ENCODE data around the gene ABHD5.
"Not testable (repeated sequence)": the region's sequence is repeated elsewhere in the genome, so short reads cannot be mapped to it uniquely, and the experiment has no call there.

ABHD5 gene

GRCh38 chr3:43674345-43675085, 16.2 kb upstream of the ABHD5 start:
- intact Hi-C loops (cut with micrococcal nuclease), result no loop called here
- H3K4me1 Mint-ChIP-seq (ENCODE audit: low read depth), result no peaks in the 10 kb centered on the region
- no peaks in the 10 kb centered on the region for H3K27me3 Mint-ChIP-seq
- H3K36me3 Mint-ChIP-seq (ENCODE audit: low read depth), result no peaks in the 10 kb centered on the region
- H3K4me3 Mint-ChIP-seq, result no peak overlapping the region
- peaks cover 8% of the 10 kb centered on the region for H3K9me3 Mint-ChIP-seq
- no peak overlapping the region for H3K27ac Mint-ChIP-seq

- intact Hi-C loops (cut with micrococcal nuclease), result no loop called here
- Mint-ChIP-seq H3K4me3 (no peak overlapping the region), H3K27ac (no peak overlapping the region), H3K27me3 (no peaks in the 10 kb centered on the region), H3K36me3 (ENCODE audit: low read depth) (no peaks in the 10 kb centered on the region), H3K9me3 (peaks cover 19% of the 10 kb centered on the region), H3K4me1 (ENCODE audit: low read depth) (no peaks in the 10 kb centered on the region)
Observed at GRCh38 chr3:43675593-43675992, 15.1 kb upstream of the ABHD5 start.

GRCh38 chr3:43676441-43676840, 14.3 kb upstream of the ABHD5 start:
- intact Hi-C loops (cut with micrococcal nuclease), result no loop called here
- H3K4me1 Mint-ChIP-seq (ENCODE audit: low read depth), result no peaks in the 10 kb centered on the region
- H3K27me3 Mint-ChIP-seq, result no peaks in the 10 kb centered on the region
- no peak overlapping the region for H3K4me3 Mint-ChIP-seq
- H3K9me3 Mint-ChIP-seq, result peaks cover 19% of the 10 kb centered on the region
- H3K27ac Mint-ChIP-seq, result no peak overlapping the region
- no peaks in the 10 kb centered on the region for H3K36me3 Mint-ChIP-seq (ENCODE audit: low read depth)

GRCh38 chr3:43678375-43678774, 12.4 kb upstream of the ABHD5 start:
- peaks cover 19% of the 10 kb centered on the region for H3K9me3 Mint-ChIP-seq
- H3K4me3 Mint-ChIP-seq; H3K27ac Mint-ChIP-seq; H3K36me3 Mint-ChIP-seq (ENCODE audit: low read depth); H3K27me3 Mint-ChIP-seq; H3K4me1 Mint-ChIP-seq (ENCODE audit: low read depth); intact Hi-C loops (cut with micrococcal nuclease): not testable (repeated sequence)

GRCh38 chr3:43678887-43679449, 11.8 kb upstream of the ABHD5 start:
- H3K27me3 Mint-ChIP-seq; H3K27ac Mint-ChIP-seq; H3K4me3 Mint-ChIP-seq; intact Hi-C loops (cut with micrococcal nuclease); H3K4me1 Mint-ChIP-seq (ENCODE audit: low read depth); H3K36me3 Mint-ChIP-seq (ENCODE audit: low read depth): not testable (repeated sequence)
- H3K9me3 Mint-ChIP-seq, result peaks cover 19% of the 10 kb centered on the region

- H3K36me3 Mint-ChIP-seq (ENCODE audit: low read depth); H3K4me1 Mint-ChIP-seq (ENCODE audit: low read depth); H3K27ac Mint-ChIP-seq; H3K27me3 Mint-ChIP-seq; H3K4me3 Mint-ChIP-seq; intact Hi-C loops (cut with micrococcal nuclease): not testable (repeated sequence)
- peaks cover 19% of the 10 kb centered on the region for H3K9me3 Mint-ChIP-seq
Observed at GRCh38 chr3:43680857-43681256, 9.9 kb upstream of the ABHD5 start.

GRCh38 chr3:43684944-43685343, 5.8 kb upstream of the ABHD5 start:
- intact Hi-C loops (cut with micrococcal nuclease), result no loop called here

GRCh38 chr3:43685921-43686320, 4.8 kb upstream of the ABHD5 start:
- intact Hi-C loops (cut with micrococcal nuclease), result no loop called here
- H3K9me3 Mint-ChIP-seq, result no peaks in the 10 kb centered on the region
- peaks cover 5% of the 10 kb centered on the region for H3K36me3 Mint-ChIP-seq (ENCODE audit: low read depth)
- no peak overlapping the region for H3K27ac Mint-ChIP-seq
- no peaks in the 10 kb centered on the region for H3K4me1 Mint-ChIP-seq (ENCODE audit: low read depth)
- no peak overlapping the region for H3K4me3 Mint-ChIP-seq
- H3K27me3 Mint-ChIP-seq, result peaks cover 8% of the 10 kb centered on the region

More at GRCh38 chr3:43684944-43685343, 5.8 kb upstream of the ABHD5 start:
- H3K27me3 Mint-ChIP-seq, result peaks cover 4% of the 10 kb centered on the region
- H3K36me3 Mint-ChIP-seq (ENCODE audit: low read depth), result no peaks in the 10 kb centered on the region
- H3K4me3 Mint-ChIP-seq, result no peak overlapping the region
- H3K4me1 Mint-ChIP-seq (ENCODE audit: low read depth), result no peaks in the 10 kb centered on the region
- no peak overlapping the region for H3K27ac Mint-ChIP-seq
- peaks cover 6% of the 10 kb centered on the region for H3K9me3 Mint-ChIP-seq

- intact Hi-C loops (cut with micrococcal nuclease), result no loop called here
- no peaks in the 10 kb centered on the region for H3K9me3 Mint-ChIP-seq
- H3K36me3 Mint-ChIP-seq (ENCODE audit: low read depth), result peaks cover 7% of the 10 kb centered on the region
Observed at GRCh38 chr3:43686333-43686699, 4.4 kb upstream of the ABHD5 start.

GRCh38 chr3:43686700-43687498, 3.8 kb upstream of the ABHD5 start:
- Mint-ChIP-seq H3K4me3 (no peak overlapping the region), H3K9me3 (no peaks in the 10 kb centered on the region), H3K36me3 (ENCODE audit: low read depth) (peaks cover 7% of the 10 kb centered on the region), H3K4me1 (ENCODE audit: low read depth) (peaks cover 4% of the 10 kb centered on the region), H3K27ac (no peak overlapping the region), H3K27me3 (peaks cover 8% of the 10 kb centered on the region)
- intact Hi-C loops (cut with micrococcal nuclease), result no loop called here

More at GRCh38 chr3:43686333-43686699, 4.4 kb upstream of the ABHD5 start:
- Mint-ChIP-seq H3K4me1 (ENCODE audit: low read depth) (no peaks in the 10 kb centered on the region), H3K27me3 (peaks cover 8% of the 10 kb centered on the region), H3K27ac (no peak overlapping the region), H3K4me3 (no peak overlapping the region)

- peaks cover 7% of the 10 kb centered on the region for H3K36me3 Mint-ChIP-seq (ENCODE audit: low read depth)
- no peak overlapping the region for H3K27ac Mint-ChIP-seq
- no peak overlapping the region for H3K4me3 Mint-ChIP-seq
- no peaks in the 10 kb centered on the region for H3K9me3 Mint-ChIP-seq
- H3K4me1 Mint-ChIP-seq (ENCODE audit: low read depth), result peaks cover 10% of the 10 kb centered on the region
- H3K27me3 Mint-ChIP-seq, result peaks cover 8% of the 10 kb centered on the region
- intact Hi-C loops (cut with micrococcal nuclease), result no loop called here
Observed at GRCh38 chr3:43687499-43687811, 3.3 kb upstream of the ABHD5 start.

GRCh38 chr3:43688245-43688650, 2.5 kb upstream of the ABHD5 start:
- Mint-ChIP-seq H3K4me3 (no peak overlapping the region), H3K9me3 (no peaks in the 10 kb centered on the region), H3K4me1 (ENCODE audit: low read depth) (peaks cover 18% of the 10 kb centered on the region), H3K27ac (no peak overlapping the region), H3K27me3 (peaks cover 8% of the 10 kb centered on the region), H3K36me3 (ENCODE audit: low read depth) (peaks cover 7% of the 10 kb centered on the region)
- intact Hi-C loops (cut with micrococcal nuclease), result no loop called here

- no peaks in the 10 kb centered on the region for H3K9me3 Mint-ChIP-seq
- H3K27me3 Mint-ChIP-seq, result peaks cover 8% of the 10 kb centered on the region
- H3K27ac Mint-ChIP-seq, result no peak overlapping the region
- intact Hi-C loops (cut with micrococcal nuclease), result no loop called here
- peaks cover 7% of the 10 kb centered on the region for H3K36me3 Mint-ChIP-seq (ENCODE audit: low read depth)
- no peak overlapping the region for H3K4me3 Mint-ChIP-seq
- peaks cover 25% of the 10 kb centered on the region for H3K4me1 Mint-ChIP-seq (ENCODE audit: low read depth)
Observed at GRCh38 chr3:43689166-43689565, 1.6 kb upstream of the ABHD5 start.

- Mint-ChIP-seq H3K4me1 (ENCODE audit: low read depth) (peaks cover 28% of the 10 kb centered on the region), H3K36me3 (ENCODE audit: low read depth) (peaks cover 7% of the 10 kb centered on the region), H3K9me3 (no peaks in the 10 kb centered on the region), H3K27ac (peak overlapping the region; percentile 92), H3K4me3 (peak overlapping the region; percentile 93), H3K27me3 (peaks cover 8% of the 10 kb centered on the region)
- intact Hi-C loops (cut with micrococcal nuclease), result loop anchor here (5.0 kb wide), 1 partner anchor 77 kb away; no protein-coding TSS in a partner anchor
Observed at GRCh38 chr3:43689766-43690399, 855 bp upstream of the ABHD5 start.

All from dendritic cell treated with granulocyte-macrophage colony-stimulating factor and Interleukin-4, amounts not matched to agents 40 ng/mL and 50 ng/mL, for 4 days (primary cell).